C4-2B (cell line): Measurements from ENCODE around the gene AGBL3.

Experiments
- CTCF ChIP-seq: fragments of 450-650 bp; conservative IDR thresholded peaks from 2 replicates; pipeline ENCODE4 v1.5.1; 2017; ENCODE audit warnings: mild to moderate bottlenecking
- ZFX ChIP-seq: fragments of 450-650 bp; IDR thresholded peaks from 2 replicates; pipeline ENCODE4 v1.6.1; 2017

- TF ChIP-seq CTCF (no peak), ZFX (no peak)
Observed at GRCh38 chr7:134966691-134967090, 19.6 kb upstream of the AGBL3 start.
